Psoas muscle (tissue), 8 donors: ENCODE data around the gene CSF3. TPM values are rescaled to one million over a fixed set of nuclear protein-coding genes. Genes with fewer than 3 reads are reported as not detected.

ENCODE experiments used
- ATAC-seq, 4 donors: fragments of 200-7000 bp; cut with Tn5 transposase; one replicate each; pipeline ENCODE4 v1.9.1; 2020; ENCODE audit warnings: moderate library complexity in 3 of 4, mild to moderate bottlenecking in 2 of 4
- DNase-seq, 2 donors: peaks; one replicate each; pipeline ENCODE4 v3.0.0-alpha.2; 2020
- H3K27ac ChIP-seq: fragments of 200-600 bp; one replicate; pipeline ENCODE4 v1.8.0; 2022
- H3K27me3 ChIP-seq, 3 donors: fragments of 200-600 bp in 1 of 3; one replicate each; pipeline versions ENCODE4 v1.6.1 to v1.8.0; 2013 to 2022; ENCODE audit warnings: low read length in 2 of 3, mild to moderate bottlenecking in 2 of 3, moderate library complexity in 1 of 3; ENCODE audit not compliant: insufficient read depth in 3 of 3
- H3K36me3 ChIP-seq, 2 donors: fragments of 200-600 bp in 1 of 2; one replicate each; pipeline versions ENCODE4 v1.6.1 to v1.8.0; 2013 to 2022; ENCODE audit warnings: low read depth in 1 of 2, mild to moderate bottlenecking in 1 of 2, moderate library complexity in 1 of 2; ENCODE audit not compliant: insufficient read depth in 1 of 2
- H3K4me1 ChIP-seq: fragments of 200-600 bp; one replicate; pipeline ENCODE4 v1.8.0; 2022
- H3K4me3 ChIP-seq: fragments of 200-600 bp; one replicate; pipeline ENCODE4 v1.8.0; 2022; ENCODE audit warnings: mild to moderate bottlenecking
- H3K9me3 ChIP-seq: fragments of 200-600 bp; one replicate; pipeline ENCODE4 v1.8.0; 2022
- WGBS, 3 donors: extraction: QIAGEN DNeasy Blood & Tissue Kit; methylation state at CpG; one replicate each; pipeline versions ENCODE4 v1.1.6 to v1.1.7; 2013; 5-methylcytosine and 5-hydroxymethylcytosine counted together
- intact Hi-C, 2 donors: fragments of 100-400 bp; cut with DNase I; formaldehyde crosslinking; loops; one replicate each; pipeline versions ENCODE4 v1.11.0 to v1.14.2; 2022
- polyA plus RNA-seq, 3 donors: library from polyadenylated mRNA; stranded (reverse); fragments of 200-250 nt; gene quantifications; one replicate each; pipeline ENCODE4 v1.2.3, GENCODE V29; 2013
- total RNA-seq, 4 donors: library from RNA; stranded (reverse); fragmentation: NEBNext Ultra II Directional in 2 of 4; extraction: Animal tissue kit (Norgen Biotek cat#: 25700) in 2 of 4; gene quantifications; one replicate each; pipeline versions ENCODE4 v1.2.1 to v1.2.4, GENCODE V29; 2021 to 2023
- TF ChIP-seq, protein P1 (sequence below): fragments of 200-600 bp; IDR thresholded peaks from one replicate; pipeline ENCODE4 v1.8.0; 2022; ENCODE audit warnings: antibody characterized with exemption
- donor health status: healthy with polysubstance abuse.
- donor health status: DM: no; HTN: no; CAD: no; lungs with moderate emphysema.
- donor health status: Bipolar disorder and iron deficiency.
- donor health status: healthy.
- donor health status: DM: yes; HTN: yes; CAD: no.
- donor health status: DM: no; HTN: no; CAD: no.
- donor health status: DM: no; HTN: no; CAD: no.
- donor health status: DM: yes; HTN: yes; CAD: no.

Gene CSF3
- total and polyA plus RNA-seq, 7 donors = 0.30 to 46.2 (median 3.9) TPM

DNA sequence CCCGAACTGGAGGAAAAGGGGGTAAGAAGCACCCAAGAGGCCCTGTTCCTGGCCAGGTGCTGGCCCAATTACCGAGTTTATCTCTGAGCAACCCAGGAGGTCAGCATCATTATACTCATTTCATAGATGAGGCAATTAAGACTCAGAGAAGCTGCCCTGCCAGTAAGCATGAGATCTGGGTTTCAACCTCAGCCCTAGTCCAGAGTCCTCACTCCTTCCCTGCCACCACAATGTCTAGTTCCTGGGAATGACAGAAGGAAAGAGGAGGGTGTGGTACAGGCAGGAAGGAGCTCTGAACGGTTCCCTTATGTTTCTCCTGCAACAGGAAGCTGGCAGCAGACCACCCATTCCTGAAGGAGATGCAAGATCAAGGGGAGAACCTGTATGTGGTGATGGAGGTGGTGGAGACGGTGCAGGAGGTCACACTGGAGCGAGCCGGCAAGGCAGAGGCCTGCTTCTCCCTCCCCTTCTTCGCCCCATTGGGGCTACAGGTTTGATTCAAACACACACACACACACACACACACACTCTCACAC is 45.0 kb upstream of the CSF3 start:
- H3K27me3 ChIP-seq = peaks cover 0 to 26% (median 0%) of the 10 kb centered on the region in 3 donors
- TF ChIP-seq, protein P1, sequence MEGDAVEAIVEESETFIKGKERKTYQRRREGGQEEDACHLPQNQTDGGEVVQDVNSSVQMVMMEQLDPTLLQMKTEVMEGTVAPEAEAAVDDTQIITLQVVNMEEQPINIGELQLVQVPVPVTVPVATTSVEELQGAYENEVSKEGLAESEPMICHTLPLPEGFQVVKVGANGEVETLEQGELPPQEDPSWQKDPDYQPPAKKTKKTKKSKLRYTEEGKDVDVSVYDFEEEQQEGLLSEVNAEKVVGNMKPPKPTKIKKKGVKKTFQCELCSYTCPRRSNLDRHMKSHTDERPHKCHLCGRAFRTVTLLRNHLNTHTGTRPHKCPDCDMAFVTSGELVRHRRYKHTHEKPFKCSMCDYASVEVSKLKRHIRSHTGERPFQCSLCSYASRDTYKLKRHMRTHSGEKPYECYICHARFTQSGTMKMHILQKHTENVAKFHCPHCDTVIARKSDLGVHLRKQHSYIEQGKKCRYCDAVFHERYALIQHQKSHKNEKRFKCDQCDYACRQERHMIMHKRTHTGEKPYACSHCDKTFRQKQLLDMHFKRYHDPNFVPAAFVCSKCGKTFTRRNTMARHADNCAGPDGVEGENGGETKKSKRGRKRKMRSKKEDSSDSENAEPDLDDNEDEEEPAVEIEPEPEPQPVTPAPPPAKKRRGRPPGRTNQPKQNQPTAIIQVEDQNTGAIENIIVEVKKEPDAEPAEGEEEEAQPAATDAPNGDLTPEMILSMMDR = no peak
- ATAC-seq (no peak), DNase-seq (no peak)
- H3K4me3 ChIP-seq = no peak overlapping the region
- no peak overlapping the region for H3K27ac ChIP-seq
- no peaks in the 10 kb centered on the region for H3K36me3 ChIP-seq
- WGBS, 3 donors = 61 to 65% (median 63%) methylated on average over 7 of the region's 7 CpGs
- no peaks in the 10 kb centered on the region for H3K9me3 ChIP-seq
- intact Hi-C loops = no loop called here
- no peaks in the 10 kb centered on the region for H3K4me1 ChIP-seq

DNA sequence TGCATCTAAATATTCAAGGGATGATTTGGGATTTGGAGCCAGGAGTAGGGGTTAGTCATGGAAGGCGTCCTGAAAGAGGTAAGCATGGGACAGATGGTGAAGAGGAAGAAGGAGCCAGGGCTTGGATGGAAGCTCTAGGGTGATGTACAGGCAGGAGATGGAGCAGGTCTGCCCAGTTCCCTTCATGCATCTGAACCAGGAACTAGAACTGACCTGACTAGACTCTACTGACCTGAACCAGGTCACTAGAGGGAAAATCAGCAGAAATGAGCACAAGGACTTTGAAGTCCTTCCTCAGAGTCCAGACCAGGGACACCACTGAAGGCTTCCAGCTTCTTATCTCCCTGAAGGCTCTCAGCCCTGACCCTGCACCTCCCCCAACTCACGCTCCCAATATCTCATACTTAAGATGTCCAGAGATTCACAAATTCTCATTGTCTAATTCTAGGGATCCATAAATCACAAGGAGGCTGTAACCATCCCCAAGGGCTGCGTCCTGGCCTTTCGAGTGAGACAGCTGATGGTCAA is 44.1 kb upstream of the CSF3 start:
- intact Hi-C loops = no loop called here
- no peaks in the 10 kb centered on the region for H3K4me1 ChIP-seq
- no peak overlapping the region for H3K27ac ChIP-seq
- ATAC-seq = no peak
- peaks cover 0 to 26% (median 0%) of the 10 kb centered on the region in 3 donors for H3K27me3 ChIP-seq
- no peak overlapping the region for H3K4me3 ChIP-seq
- no peaks in the 10 kb centered on the region for H3K9me3 ChIP-seq
- TF ChIP-seq, protein P1 = no peak
- 86 to 92% (median 89%) methylated on average over 4 of the region's 4 CpGs for WGBS, 3 donors
- DNase-seq = no peak
- H3K36me3 ChIP-seq = no peaks in the 10 kb centered on the region

DNA sequence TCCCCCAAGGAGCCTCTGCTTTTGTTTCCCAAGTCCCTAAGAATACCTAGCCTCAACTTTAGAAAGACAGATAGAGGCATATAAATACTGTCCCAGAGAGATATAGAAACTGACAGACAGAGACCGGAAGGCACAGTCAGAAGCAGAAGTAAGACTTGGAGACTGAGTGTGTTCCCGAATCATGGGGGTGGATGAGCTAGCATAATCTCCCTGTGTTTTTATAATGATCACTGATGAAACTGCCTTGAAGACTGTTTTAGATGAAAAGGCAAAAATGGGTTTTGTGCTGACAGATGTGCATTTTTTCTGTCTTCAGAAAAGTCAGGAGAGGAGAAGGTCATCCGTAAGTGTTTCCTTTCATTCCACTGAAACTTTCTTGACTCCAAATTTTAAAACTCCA is 43.0 kb upstream of the CSF3 start:
- WGBS, 3 donors = 37 to 52% (median 47%) methylated on average over 3 of the region's 3 CpGs
- intact Hi-C loops = no loop called here
- no peak overlapping the region for H3K4me3 ChIP-seq
- no peaks in the 10 kb centered on the region for H3K36me3 ChIP-seq
- TF ChIP-seq, protein P1 = no peak
- H3K4me1 ChIP-seq = no peaks in the 10 kb centered on the region
- H3K9me3 ChIP-seq = no peaks in the 10 kb centered on the region
- H3K27ac ChIP-seq = no peak overlapping the region
- DNase-seq (no peak), ATAC-seq (no peak)
- peaks cover 0 to 29% (median 2%) of the 10 kb centered on the region in 3 donors for H3K27me3 ChIP-seq

DNA sequence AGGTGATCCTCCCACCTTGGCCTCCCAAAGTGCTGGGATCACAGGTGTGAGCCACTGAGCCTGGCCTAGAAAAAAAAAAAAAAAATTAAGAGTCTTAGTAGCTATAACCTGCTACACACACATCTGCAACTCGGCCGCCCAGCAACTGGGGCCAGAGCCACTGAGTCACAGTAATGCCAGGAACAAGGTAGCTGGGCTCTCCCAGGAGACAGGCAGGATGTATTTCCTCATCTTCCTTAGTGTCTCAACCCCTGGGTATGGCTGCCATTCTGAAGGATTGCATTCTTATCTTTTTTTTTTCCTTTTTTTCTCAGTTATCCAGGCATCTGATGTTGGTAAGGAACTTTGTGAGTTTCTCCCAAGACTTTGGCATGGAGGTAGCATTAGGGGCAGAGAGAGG is 41.7 kb upstream of the CSF3 start:
- TF ChIP-seq, protein P1 = no peak
- WGBS, 3 donors = 88 to 95% (median 89%) methylated on average over 2 of the region's 2 CpGs
- H3K27ac ChIP-seq = no peak overlapping the region
- H3K36me3 ChIP-seq = no peaks in the 10 kb centered on the region
- peaks cover 0 to 29% (median 2%) of the 10 kb centered on the region in 3 donors for H3K27me3 ChIP-seq
- no peak overlapping the region for H3K4me3 ChIP-seq
- no peaks in the 10 kb centered on the region for H3K9me3 ChIP-seq
- ATAC-seq (no peak), DNase-seq (no peak)
- H3K4me1 ChIP-seq = no peaks in the 10 kb centered on the region
- intact Hi-C loops = no loop called here

DNA sequence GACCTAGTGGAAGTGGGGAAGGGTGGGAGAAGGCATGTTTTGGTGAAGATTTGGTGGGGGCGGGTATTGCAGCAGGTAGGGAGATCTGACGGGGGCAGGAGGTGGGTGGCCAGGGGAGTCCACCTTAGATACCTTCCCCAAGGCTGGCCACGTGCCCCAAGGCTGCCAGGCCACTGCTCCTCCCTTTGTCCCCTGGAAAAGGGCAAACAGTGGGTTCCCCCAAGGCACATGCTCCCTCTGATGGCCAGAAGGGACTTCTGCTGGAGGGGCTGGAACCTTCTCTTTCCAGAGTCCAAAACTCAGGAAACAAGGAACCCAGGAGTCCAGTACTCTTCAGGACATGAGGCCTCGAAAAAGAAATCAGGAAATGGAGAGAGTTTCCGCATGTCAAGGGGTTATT is 40.8 kb upstream of the CSF3 start:
- Histone ChIP-seq H3K4me1 (no peaks in the 10 kb centered on the region), H3K36me3 (no peaks in the 10 kb centered on the region), H3K9me3 (no peaks in the 10 kb centered on the region), H3K27me3 (peaks cover 0 to 24% (median 2%) of the 10 kb centered on the region in 3 donors), H3K27ac (no peak overlapping the region), H3K4me3 (no peak overlapping the region)
- intact Hi-C loops = no loop called here
- TF ChIP-seq, protein P1 = no peak
- no peak for ATAC-seq
- 80 to 88% (median 83%) methylated on average over 5 of the region's 5 CpGs for WGBS, 3 donors
- no peak for DNase-seq
